Adrenal gland (tissue), 12 donors: Measurements from ENCODE around the gene GOLT1A. TPM values are rescaled to one million over a fixed set of nuclear protein-coding genes. Genes with fewer than 3 reads are reported as not detected.

ENCODE experiments used
- DNase-seq, 7 donors: peaks; one replicate each; pipeline ENCODE4 v3.0.0-alpha.2; 2019 to 2020
- H3K27ac ChIP-seq, 5 donors: fragments of 200-600 bp; sonication (generic) in 4 of 5; 1 replicate in 3 of 5; 2 replicates in 2 of 5; pipeline versions ENCODE4 v1.5.1 to v1.8.0; 2016 to 2020; ENCODE audit warnings: mild to moderate bottlenecking in 1 of 5
- H3K27me3 ChIP-seq: fragments of 200-600 bp; 2 replicates; pipeline ENCODE4 v1.8.0; 2021
- H3K36me3 ChIP-seq, 2 donors: fragments of 200-600 bp; replicated peaks in 1 of 2; 1 replicate in 1 of 2; 2 replicates in 1 of 2; pipeline versions ENCODE4 v1.5.1 to v1.8.0; 2018 to 2022
- H3K4me1 ChIP-seq, 2 donors: fragments of 200-600 bp; replicated peaks in 1 of 2; 1 replicate in 1 of 2; 2 replicates in 1 of 2; pipeline versions ENCODE4 v1.5.1 to v1.8.0; 2018 to 2021
- H3K4me3 ChIP-seq, 4 donors: fragments of 200-600 bp; sonication (generic) in 3 of 4; one replicate each; pipeline ENCODE4 v1.5.1; 2016 to 2018
- H3K9me3 ChIP-seq, 3 donors: fragments of 200-600 bp; sonication (generic) in 1 of 3; replicated peaks in 1 of 3; 1 replicate in 2 of 3; 2 replicates in 1 of 3; pipeline versions ENCODE4 v1.5.1 to v1.8.0; 2016 to 2021
- CTCF ChIP-seq, 6 experiments: fragments of 450-650 bp in 4 of 6; fragments of 200-600 bp in 2 of 6; sonication (generic) in 1 of 6; IDR thresholded peaks; 1 replicate in 5 of 6; 2 replicates in 1 of 6; pipeline versions ENCODE4 v1.5.1 to v1.8.0; 2016 to 2021; ENCODE audit warnings: antibody characterized with exemption in 6 of 6, mild to moderate bottlenecking in 2 of 6, moderate library complexity in 1 of 6
- POLR2A ChIP-seq, 2 donors: fragments of 450-650 bp; IDR thresholded peaks; one replicate each; pipeline ENCODE4 v1.6.1; 2017; ENCODE audit warnings: antibody characterized with exemption in 2 of 2, mild to moderate bottlenecking in 2 of 2, moderate library complexity in 1 of 2
- WGBS, 4 donors: extraction: QIAGEN DNeasy Blood & Tissue Kit in 2 of 4; methylation state at CpG; one replicate each; pipeline versions ENCODE4 v1.1.5 to v1.1.7; 2013 to 2017; 5-methylcytosine and 5-hydroxymethylcytosine counted together
- intact Hi-C, 2 donors: fragments of 100-400 bp; cut with DNase I; formaldehyde crosslinking; loops; one replicate each; pipeline versions ENCODE4 v1.14.1 to v1.15.0; 2022 to 2023
- polyA plus RNA-seq, 3 donors: library from polyadenylated mRNA; stranded (reverse); fragments of 200-250 nt in 2 of 3; fragments of 350-450 nt in 1 of 3; fragmentation: Illumina TruSeq in 1 of 3; extraction: RNeasy Lipid Tissue Mini Kit (QIAGEN cat#74804) in 1 of 3; gene quantifications; one replicate each; pipeline ENCODE4 v1.2.3, GENCODE V29; 2013 to 2014
- total RNA-seq, 9 donors: library from RNA; depleted of rRNA in 4 of 9; stranded (reverse); fragments of >200 nt in 4 of 9; fragments of 120-200 nt in 1 of 9; fragmentation: NEBNext Ultra II Directional in 1 of 9; extraction: Animal tissue kit (Norgen Biotek cat#: 25700) in 1 of 9; gene quantifications; one replicate each; pipeline versions ENCODE4 v1.1.0 to v1.2.4, GENCODE V29; 2013 to 2023
- donor health status: healthy with polysubstance abuse.
- donor health status: Bipolar disorder and iron deficiency.
- donor health status: DM: yes; HTN: yes; CAD: no.
- donor health status: DM: no; HTN: no; CAD: no.
- donor health status: DM: no; HTN: no; CAD: no.
- donor health status: DM: yes; HTN: yes; CAD: no.

GOLT1A gene
- total and polyA plus RNA-seq, 12 donors = 0.17 to 0.32 (median 0.31) TPM; not detected in 9

GRCh38 chr1:204255966-204256365 is 42.2 kb upstream of the GOLT1A start:
- 67 to 84% (median 73%) methylated on average over 3 to 5 of the region's 5 CpGs for WGBS, 4 donors
- H3K9me3 ChIP-seq = no peaks in the 10 kb centered on the region
- H3K27me3 ChIP-seq = no peaks in the 10 kb centered on the region
- intact Hi-C loops = loop anchor here in 1 of 2 donors (5.0 kb wide), 1 partner anchor 106 kb away; no protein-coding TSS in a partner anchor
- H3K4me3 ChIP-seq = no peak overlapping the region
- DNase-seq = no peak
- TF ChIP-seq POLR2A (IDR thresholded peaks at IDR 0.05) = no peak
- TF ChIP-seq CTCF (IDR thresholded peaks at IDR 0.05) = no peak
- no peaks in the 10 kb centered on the region for H3K4me1 ChIP-seq
- H3K36me3 ChIP-seq = no peaks in the 10 kb centered on the region
- peak overlapping the region in 1 of 5 donors; percentile 63 for H3K27ac ChIP-seq

- DNase-seq = no peak
- Histone ChIP-seq H3K27ac (no peak overlapping the region), H3K9me3 (no peaks in the 10 kb centered on the region), H3K4me3 (no peak overlapping the region), H3K27me3 (no peaks in the 10 kb centered on the region), H3K36me3 (no peaks in the 10 kb centered on the region), H3K4me1 (no peaks in the 10 kb centered on the region)
- 82 to 88% (median 86%) methylated on average over 5 of the region's 5 CpGs for WGBS, 4 donors
- intact Hi-C loops = loop anchor here in 1 of 2 donors (5.0 kb wide), 1 partner anchor 107 kb away; no protein-coding TSS in a partner anchor
- TF ChIP-seq POLR2A (IDR thresholded peaks at IDR 0.05) (no peak), CTCF (IDR thresholded peaks at IDR 0.05) (no peak)
Measured at GRCh38 chr1:204255225-204255624, 41.4 kb upstream of the GOLT1A start.

GRCh38 chr1:204254031-204254661 is 40.4 kb upstream of the GOLT1A start:
- no peaks in the 10 kb centered on the region for H3K9me3 ChIP-seq
- DNase-seq = peak in 6 of 7 donors; percentile 41 to 77 (median 54)
- no peak overlapping the region for H3K4me3 ChIP-seq
- TF ChIP-seq CTCF (IDR thresholded peaks at IDR 0.05) (no peak), POLR2A (IDR thresholded peaks at IDR 0.05) (no peak)
- H3K36me3 ChIP-seq = no peaks in the 10 kb centered on the region
- WGBS, 4 donors = 54 to 68% (median 64%) methylated on average over 6 to 7 of the region's 7 CpGs
- H3K4me1 ChIP-seq = no peaks in the 10 kb centered on the region
- H3K27me3 ChIP-seq = no peaks in the 10 kb centered on the region
- peak overlapping the region in 1 of 5 donors; percentile 8 for H3K27ac ChIP-seq
- intact Hi-C loops = no loop called here

GRCh38 chr1:204251926-204252689 is 38.3 kb upstream of the GOLT1A start:
- TF ChIP-seq CTCF (IDR thresholded peaks at IDR 0.05) (no peak), POLR2A (IDR thresholded peaks at IDR 0.05) (no peak)
- Histone ChIP-seq H3K27me3 (no peaks in the 10 kb centered on the region), H3K27ac (peak overlapping the region in 1 of 5 donors; percentile 14), H3K36me3 (no peaks in the 10 kb centered on the region), H3K4me1 (no peaks in the 10 kb centered on the region), H3K4me3 (no peak overlapping the region), H3K9me3 (no peaks in the 10 kb centered on the region)
- intact Hi-C loops = no loop called here
- WGBS, 4 donors = 79 to 83% (median 82%) methylated on average over 6 of the region's 6 CpGs
- no peak for DNase-seq
